ENCODE measurements around the gene ZNF607.
"Not testable (repeated sequence)": the region's sequence is repeated elsewhere in the genome, so short reads cannot be mapped to it uniquely, and the experiment has no call there.

The ZNF607 gene

DNA sequence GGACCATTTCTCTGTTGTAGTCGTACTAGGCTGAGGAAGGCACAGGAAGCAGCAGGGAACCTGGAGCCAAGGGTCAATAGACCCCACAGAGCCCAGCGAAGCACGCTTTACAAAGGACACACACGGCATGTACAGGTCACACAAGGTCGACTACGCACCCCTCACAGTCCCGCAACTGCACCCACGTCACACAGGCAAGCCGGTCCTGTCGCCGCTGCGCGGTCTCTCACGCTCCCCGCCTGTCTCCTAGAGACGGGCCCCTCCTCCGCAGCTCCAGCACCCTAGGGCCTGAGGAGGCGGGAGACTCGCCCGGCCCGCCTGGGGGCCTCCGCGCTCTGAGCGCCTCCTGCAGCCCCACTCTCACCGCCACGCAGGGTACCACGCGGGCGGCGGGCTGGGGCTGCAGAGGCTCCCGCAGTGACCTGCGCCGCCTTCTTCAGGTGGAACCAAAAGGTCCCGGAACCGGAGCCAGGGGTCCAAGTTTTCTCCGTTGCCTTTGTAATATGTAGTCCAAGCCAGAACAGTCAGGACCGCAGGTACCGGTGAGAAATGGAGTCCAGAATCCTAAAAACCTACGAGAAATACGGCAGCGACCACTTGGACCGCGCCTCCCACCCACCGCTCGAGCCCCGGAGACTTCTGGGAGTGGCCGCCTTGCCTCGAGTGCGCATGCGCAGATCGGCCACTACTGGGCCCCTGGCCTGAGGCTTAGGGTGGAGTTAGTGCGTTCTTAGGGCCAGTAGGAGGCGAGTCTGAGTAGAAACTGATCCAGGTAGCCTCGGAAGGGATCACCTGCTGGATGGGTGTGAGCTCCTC is at the start of gene ZNF607:
ZNF607 (minus strand) TSS at position 651 of the 816 bp plus-strand sequence. CDS start 8,143 bp downstream, outside the sequence.
- peak; percentile 80 to 83 (median 81) for DNase-seq (ENCODE audit: low read depth in 2 of 3, low spot score in 1 of 3)

DNA sequence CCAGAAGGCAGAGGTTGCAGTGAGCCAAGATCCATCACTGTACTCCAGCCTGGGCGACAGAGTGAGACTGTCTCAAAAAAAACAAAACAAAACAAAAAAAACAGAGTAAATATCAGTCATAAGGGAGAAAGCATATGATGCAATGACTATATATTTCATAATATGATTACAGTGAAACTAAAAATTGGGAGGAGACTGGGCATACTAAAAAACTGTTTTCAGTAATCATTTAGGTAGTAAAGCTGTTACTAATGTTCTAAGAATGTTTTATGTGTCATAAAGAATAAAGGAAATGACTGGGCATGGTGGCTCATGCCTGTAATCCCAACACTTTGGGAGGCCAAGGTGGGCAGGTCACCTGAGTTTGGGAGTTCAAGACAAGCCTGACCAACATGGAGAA is 43.9 kb upstream of the ZNF607 start:
- DNase-seq (ENCODE audit: low read depth in 2 of 3, low spot score in 1 of 3), result no peak

DNA sequence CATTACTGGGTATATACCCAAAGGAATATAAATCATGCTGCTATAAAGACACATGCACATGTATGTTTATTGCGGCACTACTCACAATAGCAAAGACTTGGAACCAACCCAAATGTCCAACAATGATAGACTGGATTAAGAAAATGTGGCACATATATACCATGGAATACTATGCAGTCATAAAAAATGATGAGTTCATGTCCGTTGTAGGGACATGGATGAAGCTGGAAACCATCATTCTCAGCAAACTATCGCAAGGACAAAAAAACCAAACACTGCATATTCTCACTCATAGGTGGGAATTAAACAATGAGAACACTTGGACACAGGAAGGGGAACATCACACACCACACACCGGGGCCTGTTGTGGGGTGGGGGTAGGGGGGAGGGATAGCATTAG is 38.1 kb upstream of the ZNF607 start:
- not testable (repeated sequence) for DNase-seq (ENCODE audit: low read depth in 2 of 3, low spot score in 1 of 3)

DNA sequence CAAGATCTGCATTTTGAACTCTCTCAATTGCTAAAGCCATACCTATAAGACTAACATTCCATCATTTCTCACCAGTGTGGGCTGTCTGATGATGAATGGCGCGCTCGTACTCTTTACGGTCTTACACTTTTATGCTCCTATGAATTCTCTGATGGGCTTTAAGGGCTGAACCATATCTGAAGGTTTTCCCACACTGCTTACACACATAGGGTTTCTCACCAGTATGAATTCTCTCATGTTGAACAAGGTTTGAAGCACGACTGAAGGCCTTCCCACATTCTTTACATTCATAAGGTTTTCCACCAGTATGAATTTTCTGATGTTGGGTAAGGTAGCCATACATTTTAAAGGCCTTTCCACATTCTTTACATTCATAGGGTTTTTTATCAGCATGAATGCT is 18.8 kb upstream of the ZNF607 start:
- no peak for DNase-seq (ENCODE audit: low read depth in 2 of 3, low spot score in 1 of 3)

DNA sequence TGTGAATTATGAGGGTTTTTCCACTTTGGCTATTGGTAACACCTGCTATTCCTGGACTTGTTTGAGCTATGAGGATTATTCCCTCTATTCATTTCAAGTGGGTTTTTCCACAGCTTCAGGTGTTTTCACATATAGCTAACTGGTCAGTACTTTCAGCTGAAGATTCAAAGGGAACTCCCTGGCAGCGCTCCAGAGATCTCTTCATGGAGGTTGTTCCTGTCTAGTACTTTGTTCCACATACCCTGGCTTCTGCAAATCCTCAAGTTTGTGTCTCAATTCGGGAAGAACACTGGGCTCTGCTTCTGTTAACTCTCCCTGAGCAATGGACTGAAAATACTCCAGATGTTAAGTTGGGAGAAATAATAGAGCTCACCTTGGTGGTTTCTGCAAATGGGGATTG is 5.6 kb upstream of the ZNF607 start:
- DNase-seq (ENCODE audit: low read depth in 2 of 3, low spot score in 1 of 3), result no peak

DNA sequence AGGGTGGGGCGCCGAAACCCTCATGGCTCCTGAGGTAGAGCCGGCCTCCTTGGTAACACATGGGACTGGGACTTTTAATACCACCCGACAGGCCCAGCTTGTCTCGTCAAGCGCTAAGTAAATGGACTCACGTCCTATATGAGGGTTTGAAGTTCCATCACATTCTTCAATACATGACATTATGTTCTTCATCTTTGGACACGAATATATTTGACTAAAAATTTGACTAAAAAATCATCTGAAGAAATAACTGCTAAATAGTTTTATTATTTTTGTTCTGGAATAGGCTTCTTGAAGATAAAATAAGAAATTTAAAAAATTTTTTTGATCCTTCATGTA is 335 bp upstream of the ZNF607 start:
- no peak for DNase-seq (ENCODE audit: low read depth in 2 of 3, low spot score in 1 of 3)

DNA sequence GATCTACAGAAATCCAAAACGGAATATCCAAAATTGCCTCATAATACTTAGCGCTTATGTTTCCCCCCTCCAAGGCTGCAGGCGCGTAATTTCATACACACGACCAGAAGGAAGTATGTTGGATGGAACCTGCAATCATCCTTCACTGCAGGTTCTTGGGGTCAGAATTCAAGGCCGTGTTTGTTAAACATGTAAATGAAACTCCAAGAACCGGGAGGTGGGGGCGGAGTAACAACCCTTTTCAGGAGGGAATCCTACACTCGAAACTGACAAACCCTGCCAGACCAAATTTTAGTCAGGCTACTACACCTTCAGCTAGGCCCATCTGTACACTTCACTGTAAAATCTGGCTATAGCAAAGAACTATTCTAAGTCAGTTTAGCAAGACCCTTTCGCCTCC is 1.3 kb downstream of the ZNF607 start:
- no peak for DNase-seq (ENCODE audit: low read depth in 2 of 3, low spot score in 1 of 3)

DNA sequence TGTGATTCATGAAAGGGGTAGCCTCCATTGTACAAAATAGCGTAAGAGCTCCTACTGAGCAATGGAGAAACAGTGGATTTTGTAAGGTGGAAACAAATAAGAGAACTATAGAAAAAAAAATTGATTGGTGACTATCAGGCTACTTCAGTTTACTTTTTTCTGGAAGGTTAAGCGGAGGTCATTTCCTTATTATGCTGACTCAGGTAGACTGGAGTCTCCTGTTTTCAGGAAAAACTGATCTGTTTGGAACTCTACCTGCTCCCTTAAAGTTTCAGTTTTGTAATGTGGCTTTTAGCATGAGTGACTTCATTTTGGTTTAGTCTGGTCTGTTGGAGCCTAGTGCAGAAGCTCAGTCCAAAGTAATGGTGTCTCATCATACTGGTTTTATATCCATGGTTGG is 3.4 kb downstream of the ZNF607 start:
- DNase-seq (ENCODE audit: low read depth in 2 of 3, low spot score in 1 of 3), result no peak

DNA sequence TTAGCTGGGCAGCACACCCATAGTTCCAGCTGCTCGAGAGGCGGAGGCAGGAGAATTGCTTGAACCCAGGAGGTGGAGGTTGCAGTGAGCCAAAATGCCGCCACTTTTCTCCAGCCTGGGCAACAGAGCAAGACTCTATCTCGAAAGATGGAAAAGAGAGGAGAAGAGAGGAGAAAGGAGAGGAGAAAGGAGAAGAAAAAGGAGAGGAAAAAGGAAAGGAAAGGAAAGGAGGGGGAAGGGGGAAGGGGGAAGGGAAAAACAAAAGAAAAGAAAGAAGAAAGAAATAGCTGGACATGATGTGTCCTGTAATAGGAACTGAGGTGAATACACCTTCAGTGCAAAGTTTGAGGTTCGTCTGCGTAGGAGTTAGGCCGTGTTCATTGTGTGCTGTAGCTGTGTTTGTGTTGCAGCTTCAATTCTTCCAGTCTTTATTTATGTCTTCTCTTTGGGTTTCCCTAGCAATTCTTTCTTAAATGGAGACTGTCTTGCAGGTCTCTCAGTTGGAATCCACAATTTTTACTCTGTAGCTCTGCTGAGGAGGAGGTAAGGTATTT is 13.4 kb downstream of the ZNF607 start:
- DNase-seq (ENCODE audit: low read depth in 2 of 3, low spot score in 1 of 3), result no peak

DNA sequence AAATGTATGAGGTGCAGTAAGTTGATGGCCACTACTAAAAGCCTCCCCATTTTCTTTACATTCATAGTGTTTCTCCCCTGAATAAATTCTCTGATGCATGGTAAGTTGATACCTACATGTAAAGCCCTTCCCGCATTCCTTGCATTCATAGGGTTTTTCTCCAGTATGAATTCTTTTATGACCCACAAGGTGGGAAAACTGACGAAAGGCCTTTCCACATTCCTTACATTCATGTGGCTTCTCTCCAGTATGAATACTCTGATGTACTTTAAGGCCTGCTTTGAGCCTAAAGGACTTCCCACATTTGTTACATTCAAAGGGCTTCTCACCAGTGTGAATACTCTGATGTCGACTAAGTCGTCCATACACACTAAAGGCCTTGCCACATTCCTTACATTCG is 20.5 kb downstream of the ZNF607 start:
- DNase-seq (ENCODE audit: low read depth in 2 of 3, low spot score in 1 of 3), result no peak

DNA sequence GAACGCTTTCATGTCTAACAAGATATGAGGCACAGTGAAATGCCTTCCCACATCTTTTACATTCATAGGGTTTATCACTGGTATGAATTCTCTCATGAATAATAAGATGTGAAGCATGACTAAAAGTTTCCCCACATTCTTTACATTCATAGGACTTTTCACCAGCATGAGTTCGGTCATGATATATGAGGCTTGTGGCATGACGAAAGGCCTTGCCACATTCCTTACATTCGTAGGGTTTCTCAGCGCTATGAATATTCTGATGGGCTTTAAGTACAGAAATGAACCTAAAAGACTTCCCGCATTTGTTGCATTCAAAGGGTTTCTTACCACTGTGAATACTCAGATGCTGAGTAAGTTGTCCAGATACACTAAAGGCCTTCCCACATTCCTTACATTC is 21.3 kb downstream of the ZNF607 start:
- no peak for DNase-seq (ENCODE audit: low read depth in 2 of 3, low spot score in 1 of 3)

DNA sequence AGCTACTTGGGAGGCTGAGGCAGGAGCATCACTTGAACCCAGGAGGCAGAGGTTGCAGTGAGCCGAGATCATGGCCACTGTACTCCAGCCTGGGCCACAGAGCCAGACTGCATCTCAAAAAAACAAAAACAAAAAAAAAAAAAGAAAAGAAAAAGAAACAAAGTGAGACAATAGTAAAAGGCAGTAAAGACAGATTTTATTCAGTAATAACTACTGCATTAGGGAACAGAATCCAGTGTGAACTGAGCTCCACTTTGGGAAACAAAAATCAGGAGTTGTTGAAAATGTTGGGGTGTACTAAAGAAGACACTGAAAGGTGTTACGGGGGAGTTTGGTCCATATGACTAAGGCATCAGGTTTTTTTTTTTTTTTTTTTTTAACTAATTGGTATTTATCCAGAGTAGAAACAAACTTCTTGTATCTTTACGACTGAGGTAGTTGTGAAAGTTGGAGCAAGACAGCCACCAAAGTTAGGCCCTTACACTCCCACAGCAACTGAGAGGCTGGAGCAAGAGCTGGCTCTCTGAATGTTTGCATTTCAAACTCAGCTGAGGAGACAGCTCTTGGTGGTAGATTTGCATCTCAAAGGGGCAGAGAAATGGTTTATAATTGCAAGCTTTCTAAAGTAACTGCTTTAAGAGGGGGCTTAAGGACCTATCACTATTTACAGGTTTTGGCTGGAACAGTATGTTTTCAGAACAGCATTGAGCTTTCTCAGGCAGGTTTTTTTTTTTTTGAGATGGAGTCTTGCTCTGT is 24.2 kb downstream of the ZNF607 start:
- DNase-seq (ENCODE audit: low read depth in 2 of 3, low spot score in 1 of 3), result no peak

DNA sequence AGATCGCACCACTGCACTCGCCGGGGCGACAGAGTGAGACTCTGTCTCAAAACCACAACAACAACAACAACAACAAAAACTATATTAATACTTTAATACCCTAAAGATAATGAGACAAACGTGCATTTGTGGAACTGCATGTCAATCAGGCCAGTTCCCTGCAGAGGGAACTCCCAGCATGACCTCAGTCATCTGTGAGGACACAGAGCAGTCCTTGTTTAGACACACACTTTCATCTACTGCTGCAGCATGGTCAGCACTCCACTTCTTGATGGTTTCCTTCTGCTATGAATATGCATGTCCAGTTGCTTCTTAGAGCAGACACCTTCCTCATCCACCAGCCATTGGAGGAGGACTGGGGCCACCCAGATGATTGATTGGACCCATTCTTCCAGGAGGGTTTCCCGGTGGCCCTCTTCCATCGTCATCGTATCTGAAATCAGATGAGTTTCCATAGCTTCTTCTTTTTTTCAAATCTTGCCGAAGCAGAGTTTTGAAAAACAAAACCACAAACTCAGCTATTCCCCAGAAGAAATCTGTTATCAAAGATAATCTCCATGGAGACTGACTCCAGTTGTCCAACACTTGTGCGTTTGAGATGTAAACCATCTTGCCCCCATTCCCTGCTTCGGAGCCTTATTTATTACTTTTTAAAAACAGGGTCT is 26.5 kb downstream of the ZNF607 start:
- no peak for DNase-seq (ENCODE audit: low read depth in 2 of 3, low spot score in 1 of 3)

DNA sequence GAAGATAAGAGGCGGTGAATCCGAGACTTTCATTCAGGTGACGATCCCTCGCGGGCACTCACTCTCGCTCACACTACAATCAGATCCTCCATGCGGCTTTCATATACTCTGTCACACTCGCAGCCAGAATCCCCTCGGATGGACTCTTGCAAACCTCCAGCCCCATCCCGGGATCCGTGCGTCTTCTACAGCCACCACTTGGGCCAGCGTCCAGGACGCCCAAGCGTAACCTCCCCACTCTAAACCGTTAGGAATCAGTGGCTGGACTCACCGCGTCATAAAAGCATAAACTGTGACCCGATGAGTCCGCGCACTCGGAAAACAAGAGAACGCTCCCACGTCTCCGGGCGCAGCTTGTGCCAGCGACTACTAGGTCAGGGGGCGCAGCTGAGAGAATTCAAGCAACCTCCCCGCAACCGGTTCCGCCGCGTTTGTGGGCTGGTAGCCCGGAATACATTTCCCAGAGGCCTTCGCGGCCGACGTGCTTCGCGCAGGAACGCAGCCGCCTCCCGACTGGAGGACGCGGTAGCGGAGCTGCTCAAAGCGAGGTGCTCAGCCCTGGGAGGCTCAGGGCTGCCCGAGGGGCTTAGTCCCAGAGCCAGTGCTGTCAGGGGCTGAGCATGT is 27.6 kb downstream of the ZNF607 start:
- peak; percentile 59 to 68 (median 67) for DNase-seq (ENCODE audit: low read depth in 2 of 3, low spot score in 1 of 3)

DNA sequence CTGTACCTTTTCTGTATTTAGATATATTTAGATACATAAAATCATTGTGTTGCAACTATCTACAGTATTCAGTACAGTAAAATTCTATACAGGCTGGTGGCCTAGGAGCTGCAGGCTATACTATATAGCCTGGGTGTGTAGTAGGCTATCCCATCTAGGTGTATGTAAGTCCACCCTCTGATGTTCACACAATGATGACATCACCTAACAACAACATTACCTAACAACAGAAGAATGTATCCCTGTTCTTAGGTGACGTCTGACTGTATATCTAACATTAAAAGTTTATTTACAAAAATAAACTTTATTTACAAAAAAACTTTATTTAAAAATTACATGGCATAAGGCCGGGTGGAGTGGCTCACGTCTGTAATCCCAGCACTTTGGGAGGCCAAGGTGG is 36.0 kb downstream of the ZNF607 start:
- no peak for DNase-seq (ENCODE audit: low read depth in 2 of 3, low spot score in 1 of 3)

DNA sequence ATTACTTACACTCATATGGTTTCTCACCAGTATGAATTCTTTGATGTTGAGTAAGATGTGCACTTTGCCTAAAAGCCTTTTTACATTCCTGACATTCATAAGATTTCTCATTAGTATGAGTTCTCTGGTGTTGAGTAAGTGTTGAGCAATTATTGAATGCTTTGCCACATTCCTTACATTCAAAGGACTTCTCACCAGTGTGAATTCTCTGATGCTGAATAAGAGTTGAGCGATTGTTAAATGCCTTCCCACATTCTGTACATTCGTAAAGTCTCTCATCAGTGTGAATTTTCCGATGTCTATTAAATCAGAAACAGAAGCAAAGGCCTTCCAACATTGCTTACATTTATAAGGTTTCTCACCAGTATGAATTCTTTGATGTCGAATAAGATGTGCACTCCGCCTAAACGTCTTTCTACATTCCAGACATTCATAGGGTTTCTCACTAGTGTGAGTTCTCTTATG is 50.1 kb downstream of the ZNF607 start:
- DNase-seq (ENCODE audit: low read depth in 2 of 3, low spot score in 1 of 3), result no peak

DNA sequence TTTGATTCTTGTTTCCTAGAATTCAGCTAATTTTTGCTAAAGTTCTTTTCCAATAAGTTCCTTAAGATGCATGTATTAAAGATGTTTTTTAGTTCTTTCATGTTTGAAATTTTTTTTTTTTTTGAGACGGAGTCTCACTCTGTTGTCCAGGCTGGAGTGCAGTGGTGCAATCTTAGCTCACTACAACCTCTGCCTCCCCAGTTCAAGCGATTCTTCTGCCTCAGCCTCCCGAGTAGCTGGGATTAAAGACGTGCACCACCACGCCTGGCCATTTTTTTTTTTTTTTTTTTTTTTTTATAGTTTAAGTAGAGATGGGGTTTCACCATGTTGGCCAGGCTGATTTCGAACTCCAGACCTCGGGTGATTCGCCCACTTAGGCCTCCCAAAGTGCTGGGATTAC is 62.4 kb downstream of the ZNF607 start:
- not testable (repeated sequence) for DNase-seq (ENCODE audit: low read depth in 2 of 3, low spot score in 1 of 3)

DNA sequence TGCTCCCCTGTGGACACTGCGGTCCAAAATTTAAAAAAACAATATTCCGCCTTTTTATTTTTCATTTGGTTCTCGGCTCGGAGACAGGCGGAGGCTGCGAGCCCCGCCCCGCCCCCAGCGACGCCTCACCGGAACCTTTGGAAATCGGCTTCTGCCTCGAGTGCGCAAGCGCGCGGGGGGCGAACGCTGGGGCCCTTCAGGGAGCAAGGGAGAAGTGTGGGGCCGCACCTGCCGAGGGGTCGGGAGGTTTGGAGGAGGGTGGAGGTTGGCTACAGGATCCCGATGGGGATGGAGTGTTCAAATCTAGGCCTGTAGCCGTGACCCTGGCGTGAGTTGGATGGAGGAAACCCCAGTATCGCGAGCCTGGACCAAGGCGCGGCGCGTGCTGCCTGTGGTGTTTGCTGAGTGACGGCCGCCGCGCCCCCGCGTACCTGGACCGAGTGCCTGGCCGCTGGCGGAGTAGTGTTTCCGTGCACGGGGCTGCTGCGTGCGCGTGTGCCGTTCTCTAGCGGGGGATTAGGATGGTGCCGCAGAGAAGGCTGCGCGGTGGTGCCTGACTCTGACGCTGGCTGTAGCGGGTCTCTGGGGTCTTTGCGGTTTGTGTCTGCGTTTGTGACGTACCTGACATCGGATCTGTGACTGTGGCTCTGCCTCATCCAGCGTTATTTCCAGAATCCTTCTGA is 63.7 kb downstream of the ZNF607 start:
- DNase-seq (ENCODE audit: low read depth in 2 of 3, low spot score in 1 of 3), result peak; percentile 60 to 86 (median 65)

DNA sequence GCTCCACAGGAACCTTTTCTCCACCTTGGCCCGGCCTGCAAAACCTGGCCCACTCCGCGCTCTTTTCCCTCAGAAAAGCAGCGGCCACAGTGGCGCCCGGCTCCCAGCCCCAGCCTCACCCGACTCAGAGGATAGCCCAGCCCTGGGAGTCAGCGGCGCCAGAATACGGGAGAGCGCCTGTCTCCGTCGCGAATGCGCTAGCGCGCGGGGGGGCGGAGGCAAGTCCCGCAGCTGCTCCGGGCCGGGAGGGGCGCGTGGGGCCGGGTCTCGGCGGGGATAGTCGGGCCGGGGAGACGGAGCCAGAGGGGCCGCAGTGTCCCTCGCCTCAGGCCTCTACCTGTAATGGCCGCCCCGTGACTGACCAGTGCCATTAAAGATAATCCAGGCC is 64.3 kb downstream of the ZNF607 start, which contains the start of gene ZFP30:
ZFP30 (minus strand) TSS at position 165 of the 388 bp plus-strand sequence. CDS start 7,643 bp downstream, outside the sequence.
- peak; percentile 55 to 82 (median 57) for DNase-seq (ENCODE audit: low read depth in 2 of 3, low spot score in 1 of 3)

DNA sequence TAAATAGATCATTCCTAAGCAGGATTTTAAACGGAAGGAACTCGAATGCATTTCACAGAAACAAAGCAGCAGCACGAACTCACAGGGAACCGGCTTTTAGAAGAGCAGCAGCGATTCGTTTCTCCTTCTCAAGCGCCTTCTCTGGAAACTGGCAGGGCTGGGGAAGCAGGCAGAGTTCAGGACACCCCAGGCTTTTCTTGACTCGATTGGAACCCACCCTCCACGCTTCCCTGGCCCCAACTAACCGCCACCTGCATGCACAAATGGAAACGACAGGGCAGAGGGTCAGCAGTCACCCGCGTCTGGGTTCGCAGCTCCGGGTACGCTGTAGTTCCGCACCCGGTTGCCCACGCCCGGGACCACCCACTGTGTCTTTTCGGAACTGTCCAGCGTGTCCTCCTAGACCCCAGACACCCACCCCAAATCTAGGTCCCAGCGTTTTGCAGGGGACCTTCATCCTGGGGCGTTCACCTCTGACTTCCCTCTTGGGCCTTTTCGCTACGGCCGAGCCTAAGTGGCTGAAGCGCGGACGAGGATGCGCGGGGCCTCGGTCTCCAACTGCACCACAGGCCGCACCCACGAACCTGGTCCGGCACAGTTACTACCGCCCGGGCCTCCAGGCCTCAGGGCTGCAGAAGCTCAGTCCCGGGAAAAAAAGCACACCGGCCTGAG is 64.8 kb downstream of the ZNF607 start:
- peak; percentile 3 to 15 (median 14) for DNase-seq (ENCODE audit: low read depth in 2 of 3, low spot score in 1 of 3)

Data from stimulated activated CD4-positive, alpha-beta T cell treated with anti-CD3 and anti-CD28 coated beads, Interleukin-12 subunit alpha, Interleukin-12 subunit beta, amount 100 ng/mL, for 48 hours (primary cell).